NCI-H187 treated with DMSO at 0.1 percent for 48 hours (cell line): ENCODE measurements around the gene HPCAL1.
A peak's percentile ranks its signal among the peaks of the same experiment; 100 is the strongest.
"Not testable (repeated sequence)": the region's sequence is repeated elsewhere in the genome, so short reads cannot be mapped to it uniquely, and the experiment has no call there.

Experiments
- DNase-seq: peaks from one replicate; lab custom pipeline; 2025; lab: John Stamatoyannopoulos, UW

HPCAL1 gene

DNA sequence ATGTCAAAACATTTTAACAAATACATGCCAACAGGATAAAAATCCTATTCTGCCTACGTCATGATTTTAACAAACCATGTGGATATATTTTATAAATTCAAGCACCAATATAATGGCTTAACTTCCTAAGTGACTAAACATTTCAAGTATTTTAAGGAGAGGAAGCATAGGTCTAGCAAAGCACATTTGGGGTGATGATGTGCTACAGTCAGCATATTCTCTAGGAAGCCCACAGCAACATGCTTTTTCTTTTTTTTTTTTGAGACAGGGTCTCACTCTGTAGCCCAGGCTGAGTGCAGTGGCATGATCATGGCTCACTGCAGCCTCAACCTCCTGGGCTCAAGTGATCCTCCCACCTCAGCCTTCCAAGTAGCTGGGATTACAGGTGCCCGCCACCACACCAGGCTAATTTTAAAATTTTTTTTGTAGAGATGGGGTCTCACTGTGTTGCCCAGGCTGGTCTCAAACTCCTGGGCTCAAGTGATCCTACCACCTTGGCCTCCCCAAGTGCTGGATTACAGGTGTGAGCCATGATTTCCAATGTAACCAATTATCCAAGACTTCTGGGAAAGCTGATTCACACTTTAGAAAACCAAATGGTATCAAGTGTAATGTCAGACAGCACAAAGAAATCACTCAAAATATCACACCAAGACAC is 139.9 kb downstream of the HPCAL1 start:
- DNase-seq = not testable (repeated sequence)

DNA sequence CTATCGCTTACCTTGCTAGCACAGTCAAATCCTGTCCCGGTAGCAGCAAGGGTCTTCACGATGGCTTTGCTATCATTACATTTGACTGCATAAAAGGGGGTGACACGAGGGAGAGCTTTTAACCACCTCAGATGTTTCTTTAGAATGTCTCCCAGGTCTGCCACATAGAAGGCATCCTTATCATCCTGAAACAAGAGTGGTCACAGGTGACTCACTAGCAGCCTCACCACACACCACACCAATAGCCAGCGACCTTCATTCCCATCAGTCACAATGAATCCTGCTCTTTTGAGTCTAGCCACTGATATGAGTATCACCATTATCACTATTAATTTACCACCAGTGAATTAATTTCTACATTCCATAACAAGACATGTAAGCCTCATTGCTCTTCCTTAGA is 141.8 kb downstream of the HPCAL1 start:
- DNase-seq = no peak

DNA sequence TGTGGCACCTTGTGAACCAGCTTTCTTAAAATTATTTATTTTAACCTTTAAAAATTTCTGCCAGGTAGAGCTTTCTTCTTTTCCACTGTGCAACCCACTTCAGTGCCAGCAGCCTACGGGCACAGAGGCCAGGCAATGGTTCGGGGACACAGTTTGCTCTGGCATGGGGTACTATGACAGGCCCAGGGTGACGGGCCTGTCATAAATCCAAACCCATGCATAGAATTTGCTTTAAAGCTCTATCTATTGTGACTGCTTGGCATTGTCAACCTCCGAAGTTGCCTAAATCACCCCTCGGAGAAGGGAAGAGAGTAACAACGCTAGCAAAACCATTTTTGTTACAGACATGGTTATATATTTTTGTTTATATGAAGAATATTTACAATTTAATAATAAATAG is 143.9 kb downstream of the HPCAL1 start:
- no peak for DNase-seq

DNA sequence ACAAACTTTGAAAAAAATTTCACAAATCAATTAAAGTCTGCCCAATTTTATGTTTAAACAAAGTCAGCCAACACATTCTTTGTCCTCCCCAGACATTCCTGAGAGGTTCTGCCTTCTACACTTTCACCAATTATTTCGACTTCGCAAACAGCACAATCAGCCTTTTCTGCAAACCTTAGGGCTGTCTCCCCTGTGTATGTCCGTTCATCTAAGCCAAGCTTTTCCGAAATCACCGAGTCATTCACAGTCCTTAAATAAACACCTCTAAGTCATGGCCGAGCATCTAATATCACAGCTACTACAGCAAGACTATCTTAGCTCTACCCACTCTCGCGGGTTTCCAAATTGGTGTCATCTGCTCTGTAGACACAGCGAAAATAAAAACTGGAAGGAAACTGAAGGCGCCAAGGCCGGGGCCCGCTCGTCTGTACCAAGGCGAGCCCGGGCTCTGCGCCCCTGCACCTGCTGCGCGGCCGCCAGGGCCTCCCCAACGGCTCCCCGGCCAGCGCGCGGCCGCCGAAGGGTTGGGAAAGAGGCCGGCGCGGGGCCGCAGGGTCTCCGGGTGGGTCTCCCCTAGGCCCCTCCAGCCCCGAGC is 144.7 kb downstream of the HPCAL1 start:
- no peak for DNase-seq

DNA sequence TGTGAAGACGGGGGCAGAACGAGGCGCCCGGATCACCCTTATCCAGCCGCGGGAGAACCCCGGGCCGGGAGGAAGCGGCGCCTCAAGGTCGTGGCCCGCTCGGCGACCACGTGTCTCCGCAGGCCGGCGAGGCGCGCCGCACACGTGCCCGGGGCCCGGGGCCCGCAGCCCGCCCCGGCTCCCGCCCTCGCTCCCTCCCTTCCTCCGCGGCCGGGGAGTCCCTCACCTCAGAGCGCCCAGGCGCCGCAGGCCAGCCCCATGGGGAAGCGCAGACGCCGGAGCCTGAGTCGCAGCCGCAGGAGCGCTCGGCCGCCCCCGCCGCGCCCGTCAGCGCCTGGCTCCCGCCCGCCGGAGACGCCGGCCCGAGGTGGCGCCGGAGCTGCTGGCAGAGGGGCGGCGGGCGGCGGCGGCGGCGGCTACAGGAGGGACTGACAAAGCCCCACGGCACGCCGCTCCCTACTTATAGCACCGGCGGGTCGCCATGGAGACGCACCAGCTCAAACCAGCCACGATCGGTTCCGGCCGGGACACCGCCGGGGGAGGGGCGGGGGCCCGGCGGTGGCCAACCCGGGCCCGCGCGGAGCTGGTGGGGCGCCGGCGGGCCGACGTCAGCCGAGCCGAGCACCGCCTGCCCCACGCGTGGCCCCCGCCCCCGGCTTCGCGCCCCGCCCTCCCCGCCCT is 145.3 kb downstream of the HPCAL1 start, which contains the start of gene ODC1:
Gene ODC1, minus strand, starts transcription at position 433 of the 681 bp plus-strand sequence. CDS start 3,295 bp downstream, outside the sequence.
- peak; percentile 82 for DNase-seq

DNA sequence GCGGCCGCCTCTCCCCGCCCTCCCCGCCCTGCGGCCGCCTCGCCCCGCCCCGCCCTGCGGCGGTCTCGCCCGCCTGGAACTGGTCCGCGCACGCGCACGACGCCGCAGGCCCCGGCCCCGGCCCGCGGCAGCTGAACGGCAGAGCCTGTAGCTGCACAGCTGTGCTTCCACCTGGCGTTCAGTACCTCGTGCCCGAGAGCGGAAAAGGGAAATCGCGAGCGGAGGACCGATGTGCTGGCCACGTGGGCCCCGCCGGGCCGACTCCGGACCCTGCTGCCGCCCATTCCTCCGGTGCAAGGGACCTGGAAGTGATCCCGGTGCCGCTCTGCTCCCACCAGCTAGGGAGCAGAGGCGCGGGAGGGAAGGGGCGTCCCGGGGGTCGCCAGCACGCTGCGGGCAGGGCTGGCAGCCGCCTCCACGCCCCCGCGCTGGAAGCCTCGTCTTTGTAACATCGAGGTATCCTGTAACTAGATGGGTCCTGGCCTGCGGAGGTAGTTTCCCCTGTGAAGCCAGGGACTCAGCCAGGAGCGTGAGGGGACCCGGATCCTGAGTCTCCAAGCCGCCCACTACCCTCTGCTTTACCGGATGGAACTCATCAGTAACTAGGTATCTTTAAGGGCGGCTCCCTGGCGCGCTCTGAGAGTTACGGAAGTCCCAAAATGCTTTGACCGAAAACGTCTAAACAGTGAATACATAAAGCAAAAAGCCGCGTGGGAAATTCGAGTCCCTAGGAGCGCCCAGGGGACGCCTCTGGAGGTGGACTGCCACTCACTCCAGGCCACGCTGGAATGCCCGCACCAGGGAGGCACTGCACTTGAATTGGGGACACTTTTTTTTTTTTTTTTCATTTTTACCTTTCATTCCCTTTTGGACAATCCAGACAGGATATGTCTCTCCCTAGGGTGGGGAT is 146.1 kb downstream of the HPCAL1 start:
- peak; percentile 80 for DNase-seq

DNA sequence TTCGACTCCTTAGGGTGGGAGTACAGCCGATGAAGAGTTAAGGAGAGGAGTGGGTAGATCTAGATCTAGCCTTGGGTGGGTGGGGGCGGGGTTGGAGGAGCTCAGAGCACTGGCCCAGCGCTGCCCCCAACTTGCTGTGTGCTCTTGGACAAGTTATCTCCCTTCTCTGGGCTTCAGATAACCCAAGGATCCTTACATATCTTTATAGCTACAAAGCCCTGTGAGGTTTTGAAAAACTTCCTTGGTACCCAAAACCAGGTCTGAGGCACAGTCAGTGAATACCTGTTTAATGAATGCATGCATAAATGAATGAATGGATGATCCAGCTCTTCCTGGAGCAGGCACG is 146.8 kb downstream of the HPCAL1 start:
- no peak for DNase-seq

DNA sequence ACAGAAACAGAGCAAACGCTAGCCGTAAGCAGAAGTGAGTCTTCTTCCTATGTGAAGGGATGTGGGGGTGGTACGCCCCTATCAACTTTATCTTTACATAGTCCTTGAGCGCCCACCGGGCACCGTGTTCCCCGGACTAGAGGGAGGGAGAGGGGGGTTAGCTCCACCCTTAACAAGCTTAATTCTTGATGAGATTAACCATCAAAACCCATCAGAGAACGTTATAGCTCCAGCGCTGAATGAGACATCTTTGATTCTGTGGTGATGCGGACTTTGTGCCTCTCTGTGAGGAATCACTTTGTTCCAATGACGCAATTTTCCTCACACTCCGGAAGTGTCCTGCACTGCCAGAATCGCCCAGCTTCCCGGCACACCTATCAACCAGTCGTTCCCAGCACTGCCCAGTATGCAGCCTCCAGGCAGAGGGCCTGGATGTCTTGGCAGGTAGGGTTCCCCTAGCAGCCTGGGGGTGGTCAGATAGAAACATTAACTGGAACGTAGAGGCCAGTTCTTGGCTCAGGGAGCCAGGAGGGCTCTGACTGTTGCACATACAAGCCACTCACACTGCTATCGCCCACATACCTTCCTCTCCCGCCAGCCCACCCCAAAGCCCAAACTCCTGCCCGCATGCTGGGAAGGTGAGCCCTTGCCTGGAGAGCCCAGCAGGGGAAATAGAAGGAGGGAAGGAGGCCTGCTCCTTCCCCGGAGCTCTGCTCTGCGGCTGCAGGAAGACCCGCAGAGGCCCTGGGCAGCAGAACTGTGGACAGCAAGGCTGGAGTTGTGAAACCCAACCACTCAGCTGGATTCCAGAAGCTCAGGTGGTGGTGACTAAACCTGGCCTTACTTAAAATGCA is 147.4 kb downstream of the HPCAL1 start:
- no peak for DNase-seq

DNA sequence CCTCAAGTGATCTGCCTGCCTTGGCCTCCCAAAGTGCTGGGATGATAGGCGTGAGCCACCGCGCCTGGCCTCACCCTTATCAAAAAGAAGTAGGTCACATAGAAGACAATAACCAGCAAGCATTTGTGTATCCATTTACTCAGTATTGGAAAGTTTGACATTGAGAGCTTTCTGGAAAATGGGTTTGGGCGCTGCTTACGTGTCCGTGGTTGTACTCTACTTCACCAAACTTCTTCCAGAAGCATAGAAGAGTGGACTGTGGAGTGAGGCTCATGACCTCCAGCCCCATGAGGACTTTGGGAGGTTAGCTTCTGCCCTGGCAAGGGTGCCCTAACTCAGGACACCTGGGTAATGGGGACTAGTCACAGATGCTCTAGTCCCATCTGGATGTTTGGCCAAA is 149.1 kb downstream of the HPCAL1 start:
- no peak for DNase-seq

DNA sequence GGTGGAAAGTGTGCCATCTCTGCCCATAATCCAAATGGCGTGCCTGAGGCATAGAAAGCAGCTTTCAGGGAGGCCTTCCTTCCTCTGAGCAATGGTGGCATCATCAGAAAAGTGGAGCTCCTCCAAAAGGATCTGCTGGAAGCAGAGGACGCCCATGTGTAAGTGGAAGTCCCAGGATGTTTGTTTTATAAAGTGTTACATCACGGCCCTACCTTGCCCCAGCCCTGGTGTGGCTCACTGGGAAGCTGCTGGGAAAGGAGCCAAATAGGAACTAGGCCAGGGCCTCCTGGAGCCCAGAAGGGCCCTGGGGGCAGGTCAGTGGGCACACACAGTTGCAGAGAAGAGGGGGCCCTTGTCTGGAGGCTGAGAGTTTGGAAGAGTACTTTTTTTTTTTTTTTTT is 149.6 kb downstream of the HPCAL1 start:
- DNase-seq = no peak

DNA sequence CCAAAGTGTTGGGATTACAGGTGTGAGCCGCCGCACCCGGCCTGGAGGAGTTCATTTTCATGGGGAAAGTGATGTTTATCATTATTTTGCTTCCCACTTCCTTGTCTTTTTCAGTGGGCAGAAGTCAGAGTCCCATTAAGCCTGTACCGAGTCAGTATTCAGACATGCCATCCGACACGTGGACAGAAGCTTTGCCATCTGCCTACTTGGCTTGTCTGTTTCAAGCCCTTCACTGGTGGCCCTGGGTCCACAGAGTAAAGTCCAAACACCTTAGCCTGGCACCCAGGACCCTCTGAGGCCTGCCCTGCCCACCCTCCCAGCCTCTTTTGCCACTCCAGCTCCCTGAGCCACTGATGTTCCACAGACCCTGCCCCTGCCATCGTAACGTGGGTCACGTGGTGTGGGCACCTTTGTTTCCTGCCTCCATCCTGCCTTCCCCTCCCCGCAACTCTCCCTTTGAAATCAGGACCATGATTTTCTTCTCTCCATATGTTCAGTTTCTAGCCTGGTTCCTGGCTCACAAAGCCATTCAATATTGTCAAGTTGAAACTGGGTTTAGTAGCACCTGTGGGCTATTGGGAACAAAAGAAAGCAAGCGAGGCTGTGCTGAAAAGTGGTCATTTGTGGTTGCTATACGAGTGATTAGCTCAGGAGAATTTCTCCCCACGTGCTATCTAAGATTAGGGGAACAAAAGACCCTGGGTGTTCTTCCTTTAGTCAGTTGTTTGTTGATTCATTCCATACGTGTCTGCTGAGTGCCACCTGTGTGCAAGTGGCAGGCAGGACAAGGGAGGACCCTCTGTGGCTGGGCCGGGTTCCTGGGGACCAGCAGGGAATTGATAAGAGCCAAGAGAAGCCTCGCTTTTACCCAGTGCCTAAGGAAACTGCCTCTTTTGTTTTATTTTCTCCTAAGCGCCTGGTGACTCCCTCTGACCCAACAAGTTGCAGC is 150.5 kb downstream of the HPCAL1 start:
- peak; percentile 32 for DNase-seq

DNA sequence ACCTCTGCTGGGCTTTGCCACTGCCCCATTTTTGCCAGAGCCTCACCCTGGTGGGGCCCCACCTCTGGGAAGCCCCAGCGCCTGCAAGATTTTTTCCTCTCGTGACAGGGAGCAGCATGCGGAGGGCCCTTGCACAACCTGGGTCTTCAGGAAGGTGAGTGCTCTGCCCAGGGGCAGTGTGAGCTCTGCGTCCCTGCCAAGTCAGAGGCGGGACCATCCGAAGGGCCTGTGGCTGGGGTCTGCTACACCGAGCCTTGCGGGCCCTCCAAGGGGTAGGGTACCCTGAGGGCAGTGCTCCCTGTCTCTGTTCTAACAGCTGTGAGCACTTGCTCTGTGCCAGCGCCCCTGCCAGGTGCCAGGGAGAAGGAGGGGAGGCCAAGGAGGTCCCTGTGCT is 151.2 kb downstream of the HPCAL1 start:
- no peak for DNase-seq

DNA sequence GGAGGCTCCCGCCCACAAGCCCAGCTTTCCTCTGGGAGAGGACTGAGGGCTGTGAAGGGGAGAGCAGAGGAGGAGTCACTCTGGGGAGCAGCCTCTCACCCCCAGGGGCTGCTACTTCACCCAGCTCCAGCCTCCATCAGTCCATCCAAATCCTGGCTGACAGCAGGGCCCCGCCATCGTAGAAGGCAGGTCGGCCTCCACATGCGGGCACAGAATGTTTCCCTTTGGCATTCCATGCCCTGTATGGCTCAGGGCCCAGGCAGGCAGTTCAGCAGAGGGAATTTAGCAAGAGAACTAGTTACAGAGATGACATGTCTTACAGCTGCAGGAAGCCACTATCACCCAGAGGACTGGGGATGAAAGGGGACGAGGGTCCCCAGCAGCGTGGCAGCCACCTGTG is 151.8 kb downstream of the HPCAL1 start:
- no peak for DNase-seq

DNA sequence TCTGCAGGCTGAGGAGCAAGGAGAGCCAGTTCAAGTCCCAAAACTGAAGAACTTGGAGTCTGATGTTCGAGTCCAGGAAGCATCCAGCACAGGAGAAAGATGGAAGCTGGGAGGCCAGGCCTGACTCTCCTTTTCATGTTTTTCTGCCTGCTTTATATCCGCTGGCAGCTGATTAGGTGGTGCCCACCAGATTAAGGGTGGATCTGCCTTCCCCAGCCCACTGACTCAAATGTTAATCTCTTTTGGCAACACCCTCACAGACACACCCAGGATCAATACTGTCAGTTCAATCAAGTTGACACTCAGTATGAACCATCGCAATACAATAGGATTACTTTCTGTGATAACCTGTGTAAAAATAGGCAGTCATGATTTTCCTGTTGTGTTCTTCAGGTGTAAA is 154.5 kb downstream of the HPCAL1 start:
- DNase-seq = not testable (repeated sequence)

DNA sequence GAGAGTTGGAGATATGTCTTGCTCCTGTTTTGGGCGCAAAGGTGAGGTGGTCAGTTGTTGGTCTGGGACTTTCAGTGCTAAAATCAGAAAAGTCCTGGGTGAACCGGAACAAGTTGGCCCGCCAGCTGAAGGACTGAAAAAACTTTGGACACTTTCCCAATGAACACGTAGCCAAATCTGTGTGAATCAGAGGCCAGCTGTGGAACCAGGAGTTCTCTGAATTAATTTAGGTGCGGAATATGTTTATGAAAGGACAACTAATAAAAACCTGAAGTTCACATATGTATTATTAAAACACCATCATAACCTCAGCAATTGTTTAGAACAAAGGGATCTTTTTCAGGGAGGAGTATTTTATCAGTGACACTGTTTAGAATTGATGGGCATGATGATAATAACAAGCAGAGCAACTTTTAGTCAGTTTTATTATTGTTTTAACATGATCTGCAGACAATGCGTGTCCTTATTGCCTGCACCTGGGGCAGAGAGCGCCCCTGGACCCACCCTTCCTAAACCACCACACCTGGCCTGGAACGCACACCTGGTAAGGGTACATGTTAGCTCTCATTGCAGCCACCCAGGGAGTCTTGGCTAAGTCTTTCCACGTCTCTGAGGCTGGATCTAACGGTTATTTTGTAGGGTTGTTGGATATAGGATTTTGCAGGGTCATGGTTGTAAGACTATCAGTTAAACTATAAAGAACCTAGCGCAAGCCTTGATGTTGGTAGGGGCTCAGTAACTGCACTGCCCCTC is 155.3 kb downstream of the HPCAL1 start:
- DNase-seq = no peak

DNA sequence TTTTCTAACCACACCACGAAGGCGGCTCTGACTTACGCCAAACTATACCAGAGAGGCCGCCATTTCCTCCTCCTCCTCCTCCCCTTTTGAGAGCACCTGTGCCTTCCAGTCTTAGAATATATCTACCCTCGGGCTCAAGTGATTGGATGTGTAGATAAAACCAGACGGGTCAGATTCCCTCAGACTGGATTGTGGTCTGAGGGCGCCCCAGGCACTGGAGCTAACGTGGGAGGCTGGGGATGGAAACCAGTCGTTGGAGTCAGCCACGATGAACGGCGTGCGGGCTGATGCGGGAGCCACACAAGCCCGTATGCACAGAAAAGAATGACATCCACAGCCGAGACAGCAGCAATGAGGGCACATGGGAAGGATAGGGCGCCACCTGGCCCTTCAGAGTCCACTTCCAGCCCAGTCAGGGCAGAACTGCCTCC is 157.7 kb downstream of the HPCAL1 start:
- DNase-seq = no peak

DNA sequence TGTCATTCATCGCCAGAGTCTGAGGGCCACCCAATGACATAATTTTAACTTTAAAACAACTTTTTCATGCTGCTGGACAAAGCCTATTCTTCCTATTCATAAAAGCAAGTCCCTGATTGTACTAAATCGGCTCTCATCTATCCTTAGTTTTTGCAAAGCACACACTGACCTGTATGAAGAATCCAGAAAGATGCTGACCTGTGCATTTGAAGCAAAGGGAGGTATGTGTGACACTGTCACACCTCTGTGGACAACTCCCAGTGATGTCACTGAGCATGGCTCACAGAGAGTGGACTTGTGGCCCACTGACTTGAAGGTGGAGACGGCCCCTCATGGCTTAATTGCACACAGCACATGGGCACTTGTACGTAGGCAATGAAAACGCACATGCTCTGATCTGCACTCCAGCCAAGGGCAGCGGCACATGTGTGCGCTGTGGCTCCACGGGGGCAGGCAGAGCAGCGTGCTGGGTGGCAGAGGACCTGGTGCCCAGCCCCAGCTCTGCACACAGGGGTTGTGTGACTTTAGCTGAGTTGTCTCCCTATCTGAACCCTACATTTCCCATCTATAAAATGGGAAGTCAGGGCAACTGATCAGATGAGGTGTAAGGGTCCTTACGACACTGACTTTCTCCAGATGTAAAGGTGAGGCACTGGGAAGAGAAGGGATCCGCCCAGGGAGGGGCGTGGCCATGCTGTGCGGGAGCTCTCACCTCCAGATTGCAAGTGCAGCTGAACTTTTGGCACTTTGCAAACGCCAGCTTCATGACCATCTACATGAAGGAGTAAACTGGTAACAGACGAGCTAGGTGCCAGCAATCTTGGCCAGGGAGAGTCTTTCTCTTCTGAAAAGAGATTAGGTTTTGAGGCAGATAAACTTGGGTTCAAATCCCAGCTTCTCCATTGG is 159.7 kb downstream of the HPCAL1 start:
- DNase-seq = no peak

DNA sequence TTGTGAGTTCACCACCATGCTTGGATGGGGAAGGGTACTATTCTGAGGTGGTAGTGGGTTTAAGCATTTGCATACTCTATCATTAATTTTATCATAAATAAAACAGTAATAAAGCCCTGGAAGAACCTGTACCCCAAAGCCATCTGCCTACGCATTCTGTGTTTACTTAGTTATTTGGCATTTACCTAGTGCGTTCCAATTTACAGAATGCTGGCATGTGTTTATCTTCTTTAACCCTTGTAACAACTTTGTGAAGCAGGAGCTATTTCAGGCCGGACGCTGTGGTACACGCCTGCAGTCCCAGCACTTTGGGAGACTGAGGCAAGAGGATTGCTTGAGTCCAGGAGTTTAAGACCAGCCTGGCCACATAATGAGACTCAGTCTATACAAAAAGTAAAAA is 163.2 kb downstream of the HPCAL1 start:
- no peak for DNase-seq

DNA sequence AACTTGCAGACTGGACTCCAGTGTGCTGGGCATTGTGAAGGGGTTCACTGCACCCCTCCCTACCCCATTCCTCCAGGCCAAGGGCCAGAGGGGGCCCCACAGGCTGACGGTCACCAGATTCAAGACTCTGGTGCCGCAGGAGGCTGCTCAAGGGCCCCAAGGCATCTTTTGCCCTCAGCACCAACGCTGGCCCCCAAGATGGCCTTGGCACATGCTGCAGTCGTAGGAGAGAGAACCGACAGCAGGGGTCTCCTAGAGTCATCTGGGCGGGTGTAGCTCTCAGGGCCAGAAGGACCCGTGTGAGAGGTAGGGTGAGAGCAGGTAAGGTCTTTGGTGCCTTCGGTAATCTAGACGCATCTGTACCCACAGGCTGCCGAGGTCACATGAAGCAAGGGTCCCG is 164.1 kb downstream of the HPCAL1 start:
- no peak for DNase-seq
